ENCODE measurements around the gene MICA. TPM values are rescaled to one million over a fixed set of nuclear protein-coding genes. Genes with fewer than 3 reads are reported as not detected.
"Not testable (repeated sequence)": the region's sequence is repeated elsewhere in the genome, so short reads cannot be mapped to it uniquely, and the experiment has no call there.

MICA gene
- total and polyA plus RNA-seq, 10 donors, result 7.8 to 27.4 (median 16.1) TPM

GRCh38 chr6:31423550-31423949, 20.2 kb downstream of the MICA start:
- TF ChIP-seq CTCF (IDR thresholded peaks at IDR 0.05 in 8 of 11, conservative IDR thresholded peaks at IDR 0.05 in 3 of 11), result no peak
- no peak for TF ChIP-seq POLR2A (IDR thresholded peaks at IDR 0.05)
- TF ChIP-seq POLR2AphosphoS5 (IDR thresholded peaks at IDR 0.05), result no peak
- Histone ChIP-seq H3K36me3 (no peaks in the 10 kb centered on the region), H3K9me3 (no peaks in the 10 kb centered on the region), H3K27ac (no peak overlapping the region), H3K4me3 (no peak overlapping the region), H3K4me1 (peaks cover 0 to 10% (median 0%) of the 10 kb centered on the region in 6 donors), H3K27me3 (replicated peaks in 1 of 7) (no peaks in the 10 kb centered on the region)
- intact Hi-C loops (cut with DNase I; ENCODE audit: low total_unique reads), result no loop called here
- DNase-seq, result no peak
- WGBS, 5 donors, result 55 to 68% (median 59%) methylated on average over 3 of the region's 3 CpGs

- WGBS, 5 donors, result 71 to 92% (median 91%) methylated on average over 3 of the region's 3 CpGs
Measured at GRCh38 chr6:31426395-31427354, 23.3 kb downstream of the MICA start.

GRCh38 chr6:31430449-31430848, 27.1 kb downstream of the MICA start:
- Histone ChIP-seq H3K9me3 (peaks cover 0 to 9% (median 3%) of the 10 kb centered on the region in 8 donors), H3K27me3 (replicated peaks in 1 of 7) (no peaks in the 10 kb centered on the region), H3K4me3 (no peak overlapping the region), H3K36me3 (no peaks in the 10 kb centered on the region), H3K27ac (no peak overlapping the region), H3K4me1 (no peaks in the 10 kb centered on the region)
- no peak for TF ChIP-seq POLR2A (IDR thresholded peaks at IDR 0.05)
- no peak for TF ChIP-seq CTCF (IDR thresholded peaks at IDR 0.05 in 8 of 11, conservative IDR thresholded peaks at IDR 0.05 in 3 of 11)
- TF ChIP-seq POLR2AphosphoS5 (IDR thresholded peaks at IDR 0.05), result no peak
- 69 to 92% (median 81%) methylated on average over 2 of the region's 2 CpGs for WGBS, 5 donors
- intact Hi-C loops (cut with DNase I; ENCODE audit: low total_unique reads), result no loop called here
- DNase-seq, result no peak

More at GRCh38 chr6:31426395-31427354, 23.3 kb downstream of the MICA start:
- peaks cover 0 to 9% (median 3%) of the 10 kb centered on the region in 8 donors for H3K9me3 ChIP-seq
- intact Hi-C loops (cut with DNase I; ENCODE audit: low total_unique reads), result no loop called here
- no peaks in the 10 kb centered on the region for H3K36me3 ChIP-seq
- H3K4me1 ChIP-seq, result peaks cover 0 to 10% (median 0%) of the 10 kb centered on the region in 6 donors
- H3K4me3 ChIP-seq, result no peak overlapping the region
- no peak for DNase-seq
- no peaks in the 10 kb centered on the region for H3K27me3 ChIP-seq (replicated peaks in 1 of 7)
- H3K27ac ChIP-seq, result no peak overlapping the region
- no peak for TF ChIP-seq CTCF (IDR thresholded peaks at IDR 0.05 in 8 of 11, conservative IDR thresholded peaks at IDR 0.05 in 3 of 11)
- TF ChIP-seq POLR2A (IDR thresholded peaks at IDR 0.05), result no peak
- no peak for TF ChIP-seq POLR2AphosphoS5 (IDR thresholded peaks at IDR 0.05)

GRCh38 chr6:31435051-31435450, 31.7 kb downstream of the MICA start:
- H3K27me3 ChIP-seq (replicated peaks in 1 of 7); H3K27ac ChIP-seq; H3K4me1 ChIP-seq; H3K4me3 ChIP-seq; DNase-seq; intact Hi-C loops (cut with DNase I; ENCODE audit: low total_unique reads); H3K36me3 ChIP-seq: not testable (repeated sequence)
- H3K9me3 ChIP-seq, result peaks cover 0 to 21% (median 15%) of the 10 kb centered on the region in 8 donors
- WGBS, 5 donors, result 78 to 94% (median 86%) methylated on average over 5 of the region's 5 CpGs
